Stimulated activated naive CD4-positive, alpha-beta T cell (primary cell): ENCODE data around the gene TMEM217.
"Not testable (repeated sequence)": the region's sequence is repeated elsewhere in the genome, so short reads cannot be mapped to it uniquely, and the experiment has no call there.

ENCODE experiments used
- DNase-seq, 6 experiments: peaks; one replicate each; lab custom pipeline; 2025; lab: John Stamatoyannopoulos, UW

Gene TMEM217

DNA sequence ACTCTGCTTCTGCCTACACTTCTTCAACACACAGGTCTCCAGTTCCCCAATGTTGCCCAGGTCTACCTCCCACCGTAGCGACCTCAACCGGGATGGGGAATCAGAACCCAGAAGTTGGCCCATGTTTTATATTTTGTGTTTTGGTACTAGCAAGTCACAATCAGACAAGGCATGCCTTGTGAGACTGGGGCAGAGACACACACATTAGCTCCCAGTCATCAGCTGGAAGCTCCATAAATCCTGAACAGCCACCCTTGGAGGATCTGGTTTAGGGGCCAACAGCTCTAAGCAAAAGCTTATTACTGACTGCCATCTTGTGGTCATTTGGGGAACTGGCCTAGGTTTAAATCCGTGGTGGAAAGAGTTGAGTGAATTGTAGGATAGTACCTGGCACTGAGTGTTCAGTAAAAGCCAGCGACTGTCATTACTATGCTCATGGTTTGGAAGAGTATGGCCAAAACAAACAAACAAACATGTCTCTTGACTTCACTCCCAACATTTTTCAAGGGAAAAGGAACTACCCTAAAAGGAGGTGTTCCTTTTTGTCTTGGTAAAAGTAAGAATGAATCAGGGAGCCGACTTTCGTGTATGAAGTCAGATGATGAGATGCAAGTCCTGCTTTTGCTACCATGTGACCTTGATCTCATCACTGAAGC, 47.5 kb downstream of the TMEM217 start:
- peak; percentile 47 to 85 (median 65) for DNase-seq

DNA sequence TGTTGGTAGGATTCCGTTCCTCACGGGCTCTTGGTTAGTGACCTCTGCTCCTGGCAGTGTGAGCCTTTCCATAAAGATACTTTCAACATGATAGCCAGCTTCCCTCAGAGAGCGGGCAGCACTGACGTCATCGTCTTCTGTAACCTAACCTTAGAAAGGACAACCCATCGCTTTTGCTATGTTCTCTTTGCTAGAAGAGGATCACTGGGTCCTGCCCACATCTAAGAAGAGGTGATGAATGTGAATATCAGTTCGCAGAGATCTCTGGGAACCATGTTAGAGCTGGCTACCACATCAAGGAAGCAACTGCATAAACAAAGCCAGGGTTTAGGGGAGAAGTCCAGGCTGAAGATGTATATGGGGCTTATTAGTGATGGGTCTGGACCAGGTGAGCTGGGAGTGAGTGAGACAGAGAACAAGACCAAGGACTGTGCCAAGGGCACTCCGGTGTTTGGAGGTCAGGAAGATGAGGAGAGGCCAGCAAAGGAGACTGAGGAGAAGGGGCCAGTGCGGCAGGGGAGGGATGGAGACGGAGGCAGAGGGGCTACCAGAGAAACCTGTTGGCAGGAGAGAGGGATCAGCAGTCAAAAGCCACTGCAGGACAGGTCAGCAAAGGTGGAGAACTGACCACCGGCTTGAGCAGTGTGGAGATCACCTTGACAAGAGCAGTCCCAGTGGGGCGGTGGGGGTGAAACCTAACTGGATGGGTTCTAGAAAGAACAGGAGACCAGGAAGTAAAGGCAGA, 48.3 kb downstream of the TMEM217 start:
- DNase-seq, result peak; percentile 26 to 67 (median 42)

DNA sequence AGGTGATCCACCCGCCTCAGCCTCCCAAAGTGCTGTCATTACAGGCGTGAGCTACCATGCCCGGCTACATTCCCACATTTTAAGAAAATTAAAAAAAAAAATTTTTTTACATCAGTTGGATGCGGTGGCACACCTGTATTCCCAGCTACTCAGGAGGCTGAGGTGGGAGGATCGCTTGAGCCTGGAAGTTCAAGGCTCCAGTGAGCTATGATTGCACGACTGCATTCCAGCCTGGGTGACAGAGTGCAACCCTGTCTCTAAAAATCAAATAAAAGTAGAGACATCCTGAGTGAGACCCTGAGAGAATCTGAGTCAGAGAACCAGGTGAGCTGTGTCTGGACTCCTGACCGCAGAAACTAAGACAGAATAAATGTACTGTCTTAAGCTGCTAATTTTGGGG, 49.2 kb downstream of the TMEM217 start:
- DNase-seq, result no peak

DNA sequence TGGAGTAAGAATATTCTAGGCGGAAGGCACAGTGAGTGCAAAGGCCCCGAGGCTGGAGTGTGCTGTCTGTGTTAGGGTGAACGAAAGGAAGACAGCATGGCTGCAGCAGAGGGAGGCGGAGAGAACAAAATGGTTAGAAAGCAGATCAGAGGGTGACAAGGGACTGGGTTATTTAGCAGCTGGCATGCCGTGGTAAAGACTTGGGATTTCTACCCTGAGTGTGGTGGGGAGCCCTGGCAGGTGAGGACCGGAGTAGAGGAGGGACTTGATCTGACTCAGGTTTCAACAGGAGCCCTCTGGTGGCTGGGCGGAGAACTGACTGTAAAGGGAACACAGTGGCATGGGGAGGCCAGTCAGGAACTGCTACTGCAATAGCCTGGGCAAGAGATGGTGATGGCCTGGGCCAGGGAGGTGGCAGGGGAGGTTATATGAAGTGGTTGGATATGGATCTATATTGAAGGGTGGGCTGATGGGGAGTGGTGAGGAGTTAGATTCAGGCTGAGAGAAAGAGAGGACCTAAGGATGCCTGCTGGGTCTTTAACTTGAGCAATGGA, 50.0 kb downstream of the TMEM217 start:
- DNase-seq, result peak; percentile 67 to 87 (median 80)

DNA sequence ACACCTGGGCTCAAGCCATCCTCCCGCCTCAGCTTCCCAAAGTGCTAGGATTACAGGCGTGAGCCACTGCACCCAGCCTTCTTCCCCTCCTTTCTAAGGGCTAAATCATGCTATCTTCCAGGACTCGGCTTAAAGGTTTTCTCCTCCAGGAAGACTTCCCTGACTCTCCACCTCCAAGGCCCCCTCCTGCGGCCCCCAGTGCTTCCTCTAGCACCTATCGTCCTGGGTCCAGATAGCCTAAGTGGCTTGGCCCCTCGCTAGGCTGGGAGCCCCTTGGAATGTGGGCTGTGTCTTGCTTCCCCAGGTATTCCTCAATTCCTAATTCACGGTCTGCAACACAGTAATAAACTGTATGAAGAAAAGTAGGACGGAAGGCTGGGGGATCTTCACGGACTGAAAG, 51.3 kb downstream of the TMEM217 start:
- no peak for DNase-seq

DNA sequence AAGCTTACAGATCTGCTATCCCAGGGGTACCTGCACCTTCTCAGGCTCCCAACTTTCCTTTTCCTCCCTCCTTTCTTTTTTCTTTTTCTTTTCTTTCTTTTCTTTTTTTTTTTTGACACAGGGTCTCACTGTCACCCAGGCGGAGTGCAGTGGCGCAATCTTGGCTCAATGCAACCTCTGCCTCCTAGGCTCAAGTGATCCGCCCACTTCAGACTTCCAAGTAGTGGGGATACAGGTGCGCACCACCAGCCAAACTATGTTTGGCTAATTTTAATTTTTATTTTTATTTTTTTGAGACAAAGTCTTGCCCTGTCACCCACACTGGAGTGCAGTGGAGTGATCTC, 52.0 kb downstream of the TMEM217 start:
- DNase-seq, result no peak

DNA sequence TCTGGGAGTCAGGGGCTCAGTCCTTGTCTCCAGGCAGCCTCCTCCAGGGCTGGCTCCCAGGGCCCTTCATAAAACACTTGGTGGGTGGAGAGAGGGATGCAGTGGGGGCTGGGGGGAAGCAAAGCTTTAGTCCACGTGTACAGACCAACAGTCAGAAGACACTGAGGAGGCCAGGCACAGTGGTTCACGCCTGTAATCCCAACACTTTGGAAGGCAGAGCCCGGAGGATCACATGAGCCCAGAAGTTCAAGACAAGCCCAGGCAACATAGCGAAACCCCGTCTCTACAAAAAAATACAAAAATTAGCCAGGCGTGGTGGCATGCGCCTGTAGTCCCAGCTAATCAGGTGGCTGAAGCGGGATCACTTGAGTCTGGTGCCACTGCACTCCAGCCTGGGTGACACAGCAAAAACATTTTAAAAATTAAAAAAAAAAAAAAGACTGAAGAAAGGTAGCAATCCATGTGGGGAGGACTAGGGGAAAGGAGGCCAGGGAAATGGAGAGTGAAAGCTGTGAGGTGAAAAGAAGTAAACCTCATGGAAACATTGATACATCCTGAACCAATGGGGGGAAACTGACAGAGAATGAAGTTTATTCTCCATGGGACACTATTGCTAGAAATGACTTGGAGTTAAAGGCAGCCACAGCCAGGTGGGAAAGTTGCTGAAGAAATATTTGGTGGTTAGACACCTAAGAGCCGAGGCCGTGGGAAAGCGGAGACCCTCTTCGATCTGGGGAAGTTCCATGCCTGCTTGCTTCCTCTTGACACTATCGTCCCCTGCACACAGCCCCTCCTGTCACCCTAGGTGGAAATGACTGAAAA, 52.6 kb downstream of the TMEM217 start:
- no peak for DNase-seq

DNA sequence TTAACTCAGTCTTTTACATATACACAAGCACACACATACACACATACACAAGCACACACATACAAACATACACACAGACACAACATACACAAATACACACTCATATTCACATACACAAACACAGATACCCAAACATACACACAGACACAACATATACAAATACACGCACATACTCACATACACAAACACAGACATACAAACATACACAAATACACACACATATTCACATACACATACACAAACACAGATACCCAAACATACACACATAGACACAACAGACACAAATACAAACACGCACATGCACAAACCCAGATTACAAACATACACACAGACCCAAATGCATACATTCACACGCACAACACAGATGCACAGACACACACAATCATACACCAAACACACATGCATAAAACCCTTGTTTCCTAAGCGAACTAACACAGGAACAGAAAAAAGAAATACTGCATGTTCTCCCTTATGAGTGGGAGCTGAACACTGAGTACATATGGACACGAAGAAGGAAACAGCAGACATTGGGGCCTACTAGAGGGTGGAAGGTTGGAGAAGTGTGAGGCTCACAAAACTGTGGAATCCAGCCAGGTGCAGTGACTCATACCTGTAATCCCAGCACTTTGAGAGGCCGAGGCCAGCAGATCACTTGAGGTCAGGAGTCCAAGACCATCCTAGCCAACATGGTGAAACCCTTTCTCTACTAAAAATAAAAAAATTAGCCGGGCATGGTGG, 53.8 kb downstream of the TMEM217 start:
- no peak for DNase-seq

DNA sequence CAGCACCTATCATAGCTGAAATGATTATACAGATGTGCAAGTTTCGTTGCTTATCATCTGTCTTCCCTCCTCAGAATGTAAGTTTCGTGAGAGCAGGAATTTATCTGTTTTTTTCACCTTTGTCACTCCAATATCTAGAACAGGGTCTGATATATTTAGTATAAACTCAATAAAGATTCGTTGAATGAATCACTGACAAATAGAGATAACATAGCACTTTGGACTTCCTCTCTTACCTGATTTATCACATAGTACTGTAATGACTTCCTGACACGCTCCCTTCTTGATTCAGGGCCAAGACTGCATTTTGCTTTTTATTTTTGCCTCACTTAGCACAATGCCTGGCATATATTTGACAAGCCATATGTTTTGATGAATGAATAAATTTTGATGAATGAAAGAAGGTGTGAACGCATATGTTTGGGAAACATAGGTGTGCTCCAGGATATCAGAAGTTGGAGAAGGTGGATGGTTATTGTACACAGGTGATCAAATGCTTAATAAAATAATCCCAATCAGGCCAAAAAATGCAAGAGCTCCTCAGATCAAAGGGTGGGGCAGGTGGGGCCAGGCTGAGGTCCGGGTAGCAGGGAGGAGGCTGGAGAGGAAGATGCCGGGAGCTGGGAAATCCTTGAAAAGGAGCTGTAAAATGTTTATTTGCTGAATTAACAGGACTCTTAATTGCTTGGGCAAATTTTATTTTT, 55.0 kb downstream of the TMEM217 start:
- peak in 2 of 6 experiments; percentile 7 to 14 for DNase-seq

DNA sequence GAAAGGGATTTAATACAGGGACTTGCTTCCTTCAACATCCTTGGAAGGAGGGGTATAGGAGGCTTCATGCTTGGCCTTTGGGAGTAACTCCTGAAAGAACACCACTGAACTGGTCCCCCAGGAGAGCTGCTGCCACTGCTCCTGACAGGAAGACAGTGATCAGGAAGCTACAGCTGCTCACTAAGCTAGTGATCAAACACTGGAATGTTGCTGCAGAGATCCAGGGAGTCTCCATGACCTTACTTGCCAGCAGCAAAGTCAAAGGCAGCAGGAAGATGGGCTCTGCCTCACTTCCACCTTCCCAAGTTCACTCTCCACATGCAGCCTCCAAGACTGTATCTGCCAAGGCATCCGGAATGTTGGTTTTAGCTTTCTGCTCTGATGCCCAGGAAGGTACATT, 56.2 kb downstream of the TMEM217 start:
- no peak for DNase-seq

DNA sequence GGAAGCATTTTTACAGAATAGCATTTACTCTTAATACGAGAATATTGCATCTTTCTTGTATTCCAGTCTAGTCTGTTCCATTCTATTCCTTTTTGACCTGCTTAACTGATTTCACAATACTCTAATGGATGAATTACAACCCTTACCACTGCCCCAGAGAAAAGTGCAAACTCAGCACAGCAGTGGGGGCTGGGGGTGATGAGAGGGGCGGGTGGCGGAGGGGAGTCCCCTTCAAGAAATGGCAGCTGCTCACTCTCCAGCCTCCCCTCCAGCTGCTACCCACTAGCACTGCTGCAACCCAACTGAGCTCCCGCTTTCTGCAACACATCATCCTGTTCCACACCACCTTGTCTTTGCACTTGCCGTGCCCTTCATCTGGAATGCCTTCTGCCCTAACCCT, 57.9 kb downstream of the TMEM217 start:
- no peak for DNase-seq

DNA sequence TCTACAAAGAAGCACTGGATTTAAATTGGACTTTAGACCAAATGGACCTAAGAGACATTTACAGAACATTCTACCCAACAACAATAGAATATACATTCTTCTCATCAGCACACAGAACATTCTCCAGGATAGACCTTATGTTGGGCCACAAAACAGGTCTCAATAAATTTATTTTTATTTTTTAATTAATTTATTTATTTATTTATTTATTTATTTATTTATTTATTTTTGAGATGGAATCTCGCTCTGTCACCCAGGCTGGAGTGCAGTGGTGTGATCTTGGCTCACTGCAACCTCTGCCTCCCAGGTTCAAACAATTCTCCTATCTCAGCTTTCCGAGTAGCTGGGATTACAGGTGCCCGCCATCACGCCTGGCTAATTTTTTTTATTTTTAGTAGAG, 61.5 kb downstream of the TMEM217 start:
- not testable (repeated sequence) for DNase-seq

DNA sequence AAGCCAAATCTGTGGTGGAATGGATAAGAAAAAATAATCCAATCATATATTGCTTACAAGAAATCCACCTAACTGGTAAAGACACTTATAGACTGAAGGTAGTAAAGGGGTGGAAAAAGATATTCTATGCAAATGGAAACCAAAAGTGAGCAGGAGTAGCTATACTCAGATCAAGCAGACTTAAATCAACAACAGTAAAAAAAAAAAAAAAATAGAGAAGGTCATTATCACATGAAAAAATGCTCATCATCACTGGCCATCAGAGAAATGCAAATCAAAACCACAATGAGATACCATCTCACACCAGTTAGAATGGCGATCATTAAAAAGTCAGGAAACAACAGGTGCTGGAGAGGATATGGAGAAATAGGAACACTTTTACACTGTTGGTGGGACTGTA, 63.1 kb downstream of the TMEM217 start:
- DNase-seq, result not testable (repeated sequence)

DNA sequence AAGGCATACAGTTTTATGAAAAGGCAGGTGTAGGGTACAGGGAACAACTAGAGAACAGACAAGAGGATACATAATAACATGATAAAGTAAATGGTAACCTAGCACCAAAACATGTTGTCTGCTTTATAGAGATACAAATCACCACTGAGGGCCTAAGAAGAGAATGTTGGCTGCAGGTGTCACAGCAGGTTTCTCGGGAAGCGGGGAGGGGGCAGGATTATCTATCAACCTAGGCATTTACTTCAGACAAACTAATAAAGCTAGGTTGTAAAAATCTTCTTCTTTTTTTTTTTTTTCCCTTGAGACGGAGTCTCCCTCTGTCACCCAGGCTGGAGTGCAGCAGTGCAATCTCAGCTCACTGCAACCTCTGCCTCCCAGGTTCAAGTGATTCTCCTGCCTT, 65.3 kb downstream of the TMEM217 start:
- no peak for DNase-seq

DNA sequence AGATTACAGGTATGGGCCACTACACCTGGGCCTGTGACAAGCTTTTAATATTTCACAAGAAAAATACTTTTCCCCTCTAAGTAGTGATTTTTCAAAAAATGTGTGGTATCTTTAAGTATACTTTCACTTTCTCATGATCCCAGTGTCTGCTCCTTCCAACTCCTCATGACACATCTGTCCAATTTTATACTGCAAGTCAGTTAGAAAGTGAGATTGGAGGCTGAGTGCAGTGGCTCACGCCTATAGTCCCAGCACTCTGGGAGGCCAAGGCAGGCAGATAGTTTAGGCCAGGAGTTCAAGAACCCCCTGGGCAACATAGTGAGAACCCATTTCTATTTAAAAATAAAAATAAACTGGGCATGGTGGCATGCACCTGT, 67.8 kb downstream of the TMEM217 start:
- DNase-seq, result no peak

DNA sequence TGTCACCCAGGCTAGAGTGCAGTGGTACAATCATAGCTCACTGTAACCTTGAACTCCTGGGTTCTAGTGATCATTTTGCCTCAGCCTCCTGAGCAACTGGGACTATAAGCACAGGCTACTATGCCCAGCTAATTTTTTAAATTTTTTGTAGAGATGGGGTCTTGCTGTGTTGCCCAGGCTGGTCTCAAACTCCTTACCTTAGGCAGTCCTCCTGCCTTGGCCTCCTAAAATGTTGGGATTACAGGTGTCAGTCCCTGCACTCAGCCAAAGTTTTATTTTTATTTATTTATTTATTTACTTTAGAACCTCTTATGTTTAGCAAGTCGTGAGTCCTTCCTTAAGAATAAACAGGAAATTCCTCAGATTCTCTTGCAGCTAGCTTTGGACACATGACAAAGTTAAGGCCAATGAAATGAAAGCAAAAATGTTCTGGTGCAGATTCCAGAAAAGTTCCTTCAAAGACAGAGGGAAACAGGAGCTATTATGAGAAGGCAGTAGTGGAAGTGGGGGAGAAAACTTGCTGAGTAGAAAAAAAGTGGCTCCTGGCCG, 68.9 kb downstream of the TMEM217 start:
- DNase-seq, result no peak

DNA sequence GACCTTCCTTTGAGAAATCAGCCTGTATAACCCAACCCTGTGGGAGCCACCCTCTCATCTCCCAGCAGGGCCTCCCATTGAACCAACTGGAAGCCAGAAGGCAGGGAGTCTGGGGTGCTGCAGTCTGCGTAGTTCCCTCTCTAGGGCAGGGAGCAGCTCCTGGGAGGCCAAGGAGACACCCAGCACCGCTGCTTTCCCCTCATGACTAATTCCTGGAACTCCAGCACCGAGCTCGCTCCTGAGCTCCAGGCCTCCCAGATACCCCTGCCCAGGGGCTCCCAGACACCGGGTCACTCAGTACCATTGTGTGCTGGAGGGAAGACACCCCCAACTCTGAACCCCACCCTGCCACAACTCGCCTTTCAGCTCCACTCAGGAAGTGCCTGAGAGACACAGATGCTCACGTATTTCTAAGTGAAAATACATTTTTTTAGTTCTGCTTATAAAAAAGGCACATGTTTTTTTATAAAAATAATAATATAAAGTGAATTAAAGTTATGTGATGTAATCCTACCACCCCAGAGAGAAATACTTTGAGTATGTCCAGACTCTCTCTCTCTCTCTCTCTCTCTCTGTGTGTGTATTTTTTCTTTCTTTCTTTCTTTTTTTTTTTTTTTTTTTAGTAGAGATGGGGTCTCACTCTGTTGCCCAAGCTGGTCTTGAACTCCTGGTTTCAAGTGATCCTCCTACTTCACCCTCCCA, 70.5 kb downstream of the TMEM217 start:
- DNase-seq, result peak in 2 of 6 experiments; percentile 16 to 19

DNA sequence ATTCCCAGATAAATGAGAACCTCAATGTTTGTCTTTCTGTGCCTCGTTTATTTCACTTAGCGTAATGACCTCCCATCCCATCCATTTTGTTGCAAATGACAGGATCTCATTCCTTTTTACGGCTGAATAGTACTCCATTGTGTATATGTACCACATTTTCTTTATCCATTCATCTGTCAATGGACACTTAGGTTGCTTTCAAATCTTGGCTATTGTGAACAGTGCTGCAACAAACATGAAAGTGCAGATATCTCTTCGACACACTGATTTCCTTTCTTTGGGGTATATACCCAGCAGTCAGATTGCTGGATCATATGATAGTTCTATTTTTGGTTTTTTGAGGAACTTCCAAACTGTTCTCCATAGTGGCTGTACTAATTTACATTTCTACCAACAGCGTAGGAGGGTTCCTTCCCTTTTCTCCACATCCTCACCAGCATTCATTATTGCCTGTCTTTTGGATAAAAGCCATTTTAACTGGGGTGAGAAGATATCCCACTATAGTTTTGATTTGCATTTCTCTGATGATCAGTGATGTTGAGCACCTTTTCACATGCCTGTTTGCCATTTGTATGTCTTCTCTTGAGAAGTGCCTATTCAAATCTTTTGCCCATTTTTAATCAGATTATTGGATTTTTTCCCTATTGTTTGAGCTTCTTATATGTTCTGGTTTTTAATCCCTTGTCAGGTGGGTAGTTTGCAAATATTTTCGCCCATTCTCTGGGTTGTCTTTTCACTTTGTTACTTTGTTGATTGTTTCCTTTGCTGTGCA, 71.8 kb downstream of the TMEM217 start:
- DNase-seq, result not testable (repeated sequence)

DNA sequence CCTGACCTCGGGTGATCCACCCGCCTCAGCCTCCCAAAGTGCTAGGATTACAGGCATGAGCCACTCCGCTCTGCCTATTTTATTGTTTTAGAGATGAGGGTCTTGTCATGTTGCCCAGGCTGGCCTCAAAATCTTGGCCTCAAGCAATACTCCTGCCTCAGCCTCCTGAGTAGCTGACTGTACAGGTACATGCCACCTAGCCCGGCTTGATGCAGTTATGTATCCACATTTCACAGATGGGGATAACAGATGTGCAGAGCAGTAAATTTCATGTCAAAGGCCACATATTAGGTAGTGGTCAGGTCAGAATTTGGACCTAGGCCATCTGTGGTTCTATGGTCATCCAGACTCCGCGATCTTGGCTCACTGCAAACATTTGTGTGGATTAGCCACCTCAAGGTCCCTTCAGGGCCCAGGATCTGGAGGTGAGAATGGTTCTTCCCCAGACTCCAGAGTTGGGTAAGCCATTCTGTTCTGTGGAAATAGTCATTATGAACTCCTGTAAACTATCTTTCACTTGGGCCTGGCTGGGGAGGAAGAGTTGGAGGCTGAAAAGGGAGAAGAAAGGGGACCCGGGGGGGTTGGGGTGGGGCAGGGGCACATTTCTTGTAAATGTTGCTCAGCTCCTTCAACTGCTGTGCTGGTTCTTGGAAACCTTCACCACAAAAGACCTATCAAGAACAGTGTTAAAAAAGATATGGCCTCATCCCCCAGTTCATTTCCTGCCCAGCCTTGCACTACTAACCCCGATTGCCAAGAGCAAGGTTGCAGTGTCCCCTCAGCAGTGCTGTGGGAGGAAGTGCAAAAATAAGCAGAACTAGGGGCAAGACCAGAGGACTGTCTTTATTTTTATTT, 75.0 kb downstream of the TMEM217 start:
- peak; percentile 22 to 82 (median 59) for DNase-seq
